ENCODE measurements around the gene CUL9. TPM values are rescaled to one million over a fixed set of nuclear protein-coding genes. Genes with fewer than 3 reads are reported as not detected.

CUL9 gene
- total RNA-seq, 3 donors from 2014 or later, result 35.9 to 46.9 (median 44.3) TPM

GRCh38 chr6:43269273-43270007 lies 87.4 kb downstream of the CUL9 start:
- Histone ChIP-seq H3K36me3 (ENCODE audit: low read depth) (no peaks in the 10 kb centered on the region), H3K9me3 (no peaks in the 10 kb centered on the region), H3K4me1 (ENCODE audit: low read depth) (peaks cover 40% of the 10 kb centered on the region), H3K4me3 (no peak overlapping the region)
- no peak for TF ChIP-seq CTCF (IDR thresholded peaks at IDR 0.05)
- DNase-seq, result peak; percentile 77 to 89 (median 81)
- intact Hi-C loops (cut with DNase I, micrococcal nuclease), result loop anchor here (2.0 to 10.0 kb wide), 2 partner anchors 21 to 65 kb away; no protein-coding TSS in a partner anchor
- peak; percentile 60 for ATAC-seq

GRCh38 chr6:43271103-43271815 lies 89.3 kb downstream of the CUL9 start:
- H3K9me3 ChIP-seq, result no peaks in the 10 kb centered on the region
- H3K4me3 ChIP-seq, result no peak overlapping the region
- no peak for TF ChIP-seq CTCF (IDR thresholded peaks at IDR 0.05)
- ATAC-seq, result no peak
- DNase-seq, result peak in 2 of 3 donors; percentile 20 to 26
- peaks cover 53% of the 10 kb centered on the region for H3K4me1 ChIP-seq (ENCODE audit: low read depth)
- H3K36me3 ChIP-seq (ENCODE audit: low read depth), result no peaks in the 10 kb centered on the region
- intact Hi-C loops (cut with DNase I, micrococcal nuclease), result no loop called here

- peaks cover 60% of the 10 kb centered on the region for H3K4me1 ChIP-seq (ENCODE audit: low read depth)
- DNase-seq (no peak), ATAC-seq (no peak)
- H3K9me3 ChIP-seq, result no peaks in the 10 kb centered on the region
- no peaks in the 10 kb centered on the region for H3K36me3 ChIP-seq (ENCODE audit: low read depth)
- no peak overlapping the region for H3K4me3 ChIP-seq
- intact Hi-C loops (cut with DNase I, micrococcal nuclease), result no loop called here
- no peak for TF ChIP-seq CTCF (IDR thresholded peaks at IDR 0.05)
These were observed 89.9 kb downstream of the CUL9 start for GRCh38 chr6:43271944-43272343.

- intact Hi-C loops (cut with DNase I, micrococcal nuclease), result no loop called here
- no peak overlapping the region for H3K4me3 ChIP-seq
- H3K4me1 ChIP-seq (ENCODE audit: low read depth), result peaks cover 60% of the 10 kb centered on the region
- ATAC-seq (no peak), DNase-seq (peak in 1 of 3 donors; percentile 17)
- H3K36me3 ChIP-seq (ENCODE audit: low read depth), result no peaks in the 10 kb centered on the region
- H3K9me3 ChIP-seq, result no peaks in the 10 kb centered on the region
- TF ChIP-seq CTCF (IDR thresholded peaks at IDR 0.05), result no peak
These were observed 91.7 kb downstream of the CUL9 start for GRCh38 chr6:43273707-43274106.

Other genes with a start within 250 kb of the CUL9 start
- under 1 TPM in 2 of 3 donors, not detected in 1; 0.75 to 0.76 TPM for gene GNMT, start 221.4 kb upstream of the CUL9 start, total RNA-seq
- 10 to 100 TPM; 14.3 to 38.6 (median 20.6) TPM for gene PEX6, start 203.0 kb upstream of the CUL9 start, total RNA-seq
- gene PPP2R5D, start 197.6 kb upstream of the CUL9 start, total RNA-seq, result 10 to 100 TPM; 35.9 to 45.0 (median 38.8) TPM
- 10 to 100 TPM; 38.0 to 47.4 (median 39.1) TPM for gene MEA1, start 168.2 kb upstream of the CUL9 start, total RNA-seq
- gene KLHDC3, start 167.9 kb upstream of the CUL9 start, total RNA-seq, result 10 to 100 TPM; 53.4 to 84.1 (median 57.3) TPM
- 10 to 100 TPM; 31.4 to 40.0 (median 37.1) TPM for gene RRP36, start 160.6 kb upstream of the CUL9 start, total RNA-seq
- 10 to 100 TPM; 15.1 to 16.2 (median 15.3) TPM for gene CUL7, start 128.3 kb upstream of the CUL9 start, total RNA-seq
- gene MRPL2, start 122.8 kb upstream of the CUL9 start, total RNA-seq, result 10 to 100 TPM; 58.7 to 82.8 (median 75.2) TPM
- gene KLC4, start 122.6 kb upstream of the CUL9 start, total RNA-seq, result 100 to 1,000 TPM in 1 of 3 donors, 10 to 100 TPM in 2; 69.1 to 144 (median 99.1) TPM
- 10 to 100 TPM in 1 of 3 donors, 1 to 10 TPM in 2; 8.3 to 12.9 (median 9.4) TPM for gene PTK7, start 105.9 kb upstream of the CUL9 start, total RNA-seq
- gene SRF, start 10.9 kb upstream of the CUL9 start, total RNA-seq, result 10 to 100 TPM; 19.5 to 87.1 (median 26.3) TPM
- 10 to 100 TPM; 42.7 to 69.0 (median 45.7) TPM for gene DNPH1, start 47.3 kb downstream of the CUL9 start, total RNA-seq
- gene TTBK1, start 61.3 kb downstream of the CUL9 start, total RNA-seq, result under 1 TPM; 0.24 to 0.95 (median 0.93) TPM
- under 1 TPM in 1 of 3 donors, not detected in 2; 0.32 TPM for gene SLC22A7, start 116.1 kb downstream of the CUL9 start, total RNA-seq
- 1 to 10 TPM in 2 of 3 donors, under 1 TPM in 1; 0.77 to 1.8 (median 1.3) TPM for gene CRIP3, start 126.6 kb downstream of the CUL9 start, total RNA-seq
- gene ZNF318, start 187.5 kb downstream of the CUL9 start, total RNA-seq, result 10 to 100 TPM; 12.4 to 24.3 (median 16.9) TPM
- 10 to 100 TPM; 25.3 to 43.3 (median 37.4) TPM for gene ABCC10, start 245.3 kb downstream of the CUL9 start, total RNA-seq

Measured in mucosa of descending colon (tissue), 3 donors.